ENCODE measurements around the gene TMEM151A.

TMEM151A gene

GRCh38 chr11:66338276-66339161, 46.8 kb downstream of the TMEM151A start:
- no peak for DNase-seq (ENCODE audit: low read depth)

GRCh38 chr11:66339162-66339675, 47.5 kb downstream of the TMEM151A start:
- DNase-seq (ENCODE audit: low read depth) = no peak

GRCh38 chr11:66339686-66340483, 48.2 kb downstream of the TMEM151A start:
- DNase-seq (ENCODE audit: low read depth) = no peak

GRCh38 chr11:66340596-66341501, 49.2 kb downstream of the TMEM151A start:
- no peak for DNase-seq (ENCODE audit: low read depth)

- no peak for DNase-seq (ENCODE audit: low read depth)
These were observed 49.9 kb downstream of the TMEM151A start for GRCh38 chr11:66341502-66342126.

GRCh38 chr11:66343176-66343575, 51.5 kb downstream of the TMEM151A start:
- DNase-seq (ENCODE audit: low read depth) = no peak

- DNase-seq (ENCODE audit: low read depth) = peak; percentile 95
These were observed 53.0 kb downstream of the TMEM151A start, which contains the start of gene BRMS1 for GRCh38 chr11:66344550-66345315. TSS of gene BRMS1 (minus strand) at chr11:66345104. CDS start at chr11:66342234, 2,870 bp downstream.

- DNase-seq (ENCODE audit: low read depth) = no peak
These were observed 53.6 kb downstream of the TMEM151A start for GRCh38 chr11:66345316-66345649.

Data from stimulated activated CD4-positive, alpha-beta T cell treated with anti-CD3 and anti-CD28 coated beads, Interleukin-2, amount 100 ng/mL, for 4 hours (primary cell).